K562 (cell line): Measurements from ENCODE around the gene POGLUT2. TPM values are rescaled to one million over a fixed set of nuclear protein-coding genes. Genes with fewer than 3 reads are reported as not detected.

Source experiments
- BCOR ChIP-seq: fragments of 450-650 bp; IDR thresholded peaks from 2 replicates; pipeline ENCODE4 v1.6.1; 2016
- CHD4 ChIP-seq: fragments of 200-600 bp; sonication (generic); IDR thresholded peaks from 3 replicates; pipeline ENCODE4 v1.6.1; 2012; ENCODE audit warnings: low read depth, mild to moderate bottlenecking, mixed read lengths, low read length, inconsistent platforms; ENCODE audit not compliant: insufficient read depth, insufficient replicate concordance, poor library complexity, severe bottlenecking
- HSF4 ChIP-seq: fragments of 250-450 bp; sonication (Bioruptor Pico); IDR thresholded peaks from 2 replicates; pipeline ENCODE4 v2.1.2; 2022; ENCODE audit warnings: mild to moderate bottlenecking, moderate library complexity, borderline replicate concordance
- IFI16 ChIP-seq: fragments of 250-450 bp; sonication (Bioruptor Pico); IDR thresholded peaks from 2 replicates; pipeline ENCODE4 v2.1.2; 2022; ENCODE audit warnings: mild to moderate bottlenecking, inconsistent platforms
- RFX1 ChIP-seq: fragments of 450-650 bp; IDR thresholded peaks from 2 replicates; pipeline ENCODE4 v1.6.1; 2016; ENCODE audit warnings: mild to moderate bottlenecking, moderate library complexity
- SMARCA4 ChIP-seq: fragments of 450-650 bp; IDR thresholded peaks from 2 replicates; pipeline ENCODE4 v1.6.1; 2016
- ZNF592 ChIP-seq: fragments of 450-650 bp; IDR thresholded peaks from 2 replicates; pipeline ENCODE4 v1.6.1; 2017; ENCODE audit warnings: antibody characterized with exemption, mild to moderate bottlenecking
- polyA plus RNA-seq, 8 experiments: library from polyadenylated mRNA; depleted of rRNA in 4 of 8; stranded (reverse) in 5 of 8; unstranded in 3 of 8; fragments of >200 nt; fragmentation: Nextera tagmentation in 2 of 8; fragmentation: Illumina TruSeq in 1 of 8; extraction: Ambion mirVana in 2 of 8; extraction: Trizol in 1 of 8; gene quantifications; 2 replicates each; pipeline versions ENCODE4 v1.2.1 to v1.2.3, GENCODE V29; 2011 to 2014; ENCODE audit warnings: inconsistent platforms in 1 of 8, missing spikeins in 1 of 8
- total RNA-seq, 7 experiments: library from RNA; depleted of rRNA in 6 of 7; stranded (reverse); fragments of >200 nt in 6 of 7; fragmentation: Illumina TruSeq in 2 of 7; extraction: Trizol in 2 of 7; gene quantifications; 2 replicates each; pipeline versions ENCODE4 v1.2.1 to v1.2.3, GENCODE V29; 2011 to 2021; ENCODE audit warnings: low replicate concordance in 1 of 7
- TF ChIP-seq, protein P1 (sequence below): sonication (generic); formaldehyde crosslinking; IDR thresholded peaks from 2 replicates; pipeline ENCODE4 v1.8.1; 2023; ENCODE audit warnings: mild to moderate bottlenecking, missing genetic modification reagents, moderate library complexity
- TF ChIP-seq, protein P2 (sequence below): sonication (generic); formaldehyde crosslinking; IDR thresholded peaks from 2 replicates; pipeline ENCODE4 v1.9.0; 2022; ENCODE audit warnings: mild to moderate bottlenecking, missing genetic modification reagents

The POGLUT2 gene
- total and polyA plus RNA-seq, 9 of the 15 experiments (the other 6 are each of a cell fraction or from before 2014, with no cell fraction given), result 3.8 to 11.8 (median 10.8) TPM

GRCh38 chr13:102825400-102825799 is 26.6 kb upstream of the POGLUT2 start (continued):
- no peak for TF ChIP-seq ZNF592
- no peak for TF ChIP-seq BCOR
- TF ChIP-seq SMARCA4, result no peak
- TF ChIP-seq CHD4, result no peak
- TF ChIP-seq, protein P1, sequence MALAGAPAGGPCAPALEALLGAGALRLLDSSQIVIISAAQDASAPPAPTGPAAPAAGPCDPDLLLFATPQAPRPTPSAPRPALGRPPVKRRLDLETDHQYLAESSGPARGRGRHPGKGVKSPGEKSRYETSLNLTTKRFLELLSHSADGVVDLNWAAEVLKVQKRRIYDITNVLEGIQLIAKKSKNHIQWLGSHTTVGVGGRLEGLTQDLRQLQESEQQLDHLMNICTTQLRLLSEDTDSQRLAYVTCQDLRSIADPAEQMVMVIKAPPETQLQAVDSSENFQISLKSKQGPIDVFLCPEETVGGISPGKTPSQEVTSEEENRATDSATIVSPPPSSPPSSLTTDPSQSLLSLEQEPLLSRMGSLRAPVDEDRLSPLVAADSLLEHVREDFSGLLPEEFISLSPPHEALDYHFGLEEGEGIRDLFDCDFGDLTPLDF, result no peak
- TF ChIP-seq, protein P2, sequence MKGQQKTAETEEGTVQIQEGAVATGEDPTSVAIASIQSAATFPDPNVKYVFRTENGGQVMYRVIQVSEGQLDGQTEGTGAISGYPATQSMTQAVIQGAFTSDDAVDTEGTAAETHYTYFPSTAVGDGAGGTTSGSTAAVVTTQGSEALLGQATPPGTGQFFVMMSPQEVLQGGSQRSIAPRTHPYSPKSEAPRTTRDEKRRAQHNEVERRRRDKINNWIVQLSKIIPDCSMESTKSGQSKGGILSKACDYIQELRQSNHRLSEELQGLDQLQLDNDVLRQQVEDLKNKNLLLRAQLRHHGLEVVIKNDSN, result no peak
- TF ChIP-seq IFI16 (CRISPR knock-in tag), result no peak
- no peak for TF ChIP-seq HSF4 (CRISPR knock-in tag)
- TF ChIP-seq RFX1, result no peak
- TF ChIP-seq, all 486 proteins: peak for 0
